ENCODE data around the gene HMX3.
"Not testable (repeated sequence)": the region's sequence is repeated elsewhere in the genome, so short reads cannot be mapped to it uniquely, and the experiment has no call there.

The HMX3 gene

DNA sequence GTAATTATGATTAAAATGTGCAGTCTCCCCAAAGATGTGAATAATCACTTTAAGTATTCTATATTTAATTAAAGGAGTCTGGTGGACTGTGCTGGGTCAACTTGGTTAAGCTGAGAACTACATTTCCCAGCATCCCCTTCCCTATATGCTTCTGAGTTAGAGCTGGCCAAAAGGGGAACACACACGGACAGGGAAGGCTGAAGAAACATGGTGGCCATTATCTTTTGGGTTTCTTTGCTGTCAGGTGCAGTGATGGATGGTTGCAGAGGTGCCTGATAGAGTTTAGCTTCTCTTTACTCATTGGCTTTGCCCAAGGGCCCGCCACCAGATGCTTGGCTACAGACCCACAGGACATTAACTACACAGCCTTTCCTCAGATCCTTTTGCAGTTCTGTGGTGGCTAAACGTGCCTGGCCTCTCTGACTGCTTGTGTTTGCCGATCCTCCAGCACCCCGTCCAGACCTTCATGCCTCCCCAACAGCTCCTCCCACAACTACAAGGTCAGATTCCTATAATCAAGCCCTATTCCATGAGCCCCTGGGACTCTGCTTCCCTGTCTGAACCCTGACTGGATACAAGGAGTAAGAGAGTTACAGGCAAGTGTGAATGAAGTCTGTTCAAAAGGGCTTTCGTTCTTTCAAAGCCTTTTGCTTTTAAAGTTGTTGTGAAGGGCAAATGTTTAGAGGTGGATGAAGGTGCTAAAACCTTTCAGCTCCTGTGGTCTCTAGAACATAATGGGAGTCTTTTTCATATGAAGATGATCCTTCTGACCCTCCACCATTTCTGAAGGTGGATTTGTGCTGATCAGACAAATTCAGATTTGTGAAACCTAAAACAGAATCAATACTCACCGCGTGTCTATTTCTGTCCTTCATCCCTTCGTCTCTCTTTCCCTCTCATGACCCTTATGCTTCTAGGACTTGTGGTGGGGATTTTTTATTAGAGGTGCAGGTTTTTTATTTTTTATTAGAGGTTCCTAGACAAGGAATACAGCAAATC is 39.9 kb downstream of the HMX3 start:
- no peak for DNase-seq (ENCODE audit: low read depth)

GRCh38 chr10:123178390-123178789 is 42.6 kb downstream of the HMX3 start:
- DNase-seq (ENCODE audit: low read depth) = not testable (repeated sequence)

DNA sequence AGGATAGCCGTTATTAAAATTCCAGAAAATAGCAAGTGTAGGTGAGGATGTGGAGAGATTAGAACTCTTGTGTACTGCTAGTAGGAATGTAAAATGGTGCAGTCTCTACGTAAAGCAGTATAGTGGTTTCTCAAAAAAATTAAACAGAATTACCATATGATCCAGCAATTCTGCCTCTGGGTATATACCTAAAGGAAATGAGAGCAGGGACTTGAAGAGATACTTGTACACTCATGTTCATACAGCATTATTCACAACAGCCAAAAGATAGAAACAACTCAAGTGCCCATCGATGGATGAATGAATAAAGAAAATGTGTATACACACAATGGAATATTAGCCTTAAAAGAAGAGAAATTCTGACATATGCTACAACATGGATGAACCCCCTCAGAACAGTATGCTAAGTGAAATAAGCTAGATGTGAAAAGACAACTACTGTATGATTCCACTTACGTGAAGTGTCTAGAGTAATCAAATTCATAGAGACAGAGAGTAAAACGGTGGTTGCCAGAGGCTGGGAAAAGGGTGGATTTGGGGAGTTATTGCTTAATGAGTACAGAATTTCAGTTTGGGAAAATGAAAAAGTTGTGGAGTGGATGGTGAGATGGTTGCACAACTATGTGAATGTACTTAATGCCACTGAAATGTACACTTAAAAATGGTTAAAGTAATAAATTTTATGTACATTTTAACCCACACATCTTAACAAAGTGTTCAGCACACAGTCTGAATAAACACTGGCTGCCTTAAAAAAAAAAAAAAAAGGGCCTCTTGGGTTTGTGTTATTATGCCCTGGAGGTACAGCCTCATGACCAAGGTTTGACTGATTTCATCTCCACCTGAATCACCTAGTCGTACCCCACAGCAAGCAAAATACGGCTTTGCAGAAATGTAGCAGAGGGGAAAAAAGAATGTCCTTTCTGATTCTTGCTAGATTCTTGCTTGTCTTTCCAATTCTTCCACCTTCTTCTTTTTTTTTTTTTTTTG is 44.6 kb downstream of the HMX3 start:
- DNase-seq (ENCODE audit: low read depth) = no peak

GRCh38 chr10:123183724-123184123 is 48.0 kb downstream of the HMX3 start:
- no peak for DNase-seq (ENCODE audit: low read depth)

- DNase-seq (ENCODE audit: low read depth) = no peak
Observed at GRCh38 chr10:123187781-123188180, 52.0 kb downstream of the HMX3 start.
